Ascending aorta (tissue), 2 donors: ENCODE measurements around the gene SRY. TPM values are rescaled to one million over a fixed set of nuclear protein-coding genes. Genes with fewer than 3 reads are reported as not detected.

ENCODE experiments used
- DNase-seq, 2 donors: peaks; one replicate each; pipeline ENCODE4 v3.0.0-alpha.2; 2019; ENCODE audit warnings: low spot score in 2 of 2
- H3K27ac ChIP-seq, 2 donors: fragments of 200-600 bp; sonication (generic); one replicate each; pipeline ENCODE4 v1.5.1; 2016 to 2017; ENCODE audit warnings: mild to moderate bottlenecking in 1 of 2
- H3K27me3 ChIP-seq: fragments of 200-600 bp; sonication (generic); one replicate; pipeline ENCODE4 v1.5.1; 2017
- H3K36me3 ChIP-seq, 2 donors: fragments of 200-600 bp; sonication (generic); one replicate each; pipeline ENCODE4 v1.5.1; 2016
- H3K4me1 ChIP-seq, 2 donors: fragments of 200-600 bp; sonication (generic); one replicate each; pipeline ENCODE4 v1.5.1; 2016 to 2017; ENCODE audit warnings: mild to moderate bottlenecking in 1 of 2
- H3K4me3 ChIP-seq, 2 donors: fragments of 200-600 bp; sonication (generic); one replicate each; pipeline ENCODE4 v1.5.1; 2016 to 2017; ENCODE audit warnings: mild to moderate bottlenecking in 1 of 2
- H3K9me3 ChIP-seq, 2 donors: fragments of 200-600 bp; sonication (generic); one replicate each; pipeline ENCODE4 v1.5.1; 2016
- intact Hi-C: fragments of 100-400 bp; cut with DNase I; formaldehyde crosslinking; loops from one replicate; pipeline ENCODE4 v1.15.1; 2023
- total RNA-seq: library from RNA; depleted of rRNA; stranded (reverse); fragments of >200 nt; gene quantifications from one replicate; pipeline ENCODE4 v1.1.0, GENCODE V29; 2016
- TF ChIP-seq, protein P1 (sequence below), 3 experiments: fragments of 200-600 bp in 2 of 3; fragments of 450-650 bp in 1 of 3; sonication (generic) in 2 of 3; IDR thresholded peaks; one replicate each; pipeline ENCODE4 v1.5.1; 2016 to 2019; ENCODE audit warnings: antibody characterized with exemption in 3 of 3, mild to moderate bottlenecking in 1 of 3, moderate library complexity in 1 of 3

SRY gene
- total RNA-seq, 1 donor from 2014 or later: not detected

DNA sequence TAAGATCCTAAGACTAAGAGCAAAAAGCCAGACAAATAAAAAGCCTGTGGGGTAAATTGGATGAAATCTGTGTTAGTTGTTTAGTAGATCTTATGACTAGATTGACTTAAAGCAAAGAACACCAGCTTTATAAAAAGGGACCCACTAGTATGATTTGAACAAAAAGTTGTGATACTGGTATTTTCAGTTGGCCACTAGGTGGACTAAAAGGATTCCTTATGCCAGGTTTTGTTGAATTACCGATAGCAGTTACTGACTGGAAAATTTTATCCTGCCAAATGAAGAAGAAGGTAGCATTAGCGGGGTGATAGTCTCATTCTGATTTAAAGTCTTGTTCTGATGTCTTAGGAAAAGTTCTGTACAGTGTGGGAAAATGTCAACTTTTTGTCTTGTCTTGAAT lies 12.8 kb upstream of the SRY start:
- Histone ChIP-seq H3K4me1 (no peaks in the 10 kb centered on the region), H3K27me3 (no peaks in the 10 kb centered on the region), H3K4me3 (no peak overlapping the region), H3K36me3 (no peaks in the 10 kb centered on the region), H3K9me3 (no peaks in the 10 kb centered on the region), H3K27ac (no peak overlapping the region)
- intact Hi-C loops: no loop called here
- TF ChIP-seq, protein P1, sequence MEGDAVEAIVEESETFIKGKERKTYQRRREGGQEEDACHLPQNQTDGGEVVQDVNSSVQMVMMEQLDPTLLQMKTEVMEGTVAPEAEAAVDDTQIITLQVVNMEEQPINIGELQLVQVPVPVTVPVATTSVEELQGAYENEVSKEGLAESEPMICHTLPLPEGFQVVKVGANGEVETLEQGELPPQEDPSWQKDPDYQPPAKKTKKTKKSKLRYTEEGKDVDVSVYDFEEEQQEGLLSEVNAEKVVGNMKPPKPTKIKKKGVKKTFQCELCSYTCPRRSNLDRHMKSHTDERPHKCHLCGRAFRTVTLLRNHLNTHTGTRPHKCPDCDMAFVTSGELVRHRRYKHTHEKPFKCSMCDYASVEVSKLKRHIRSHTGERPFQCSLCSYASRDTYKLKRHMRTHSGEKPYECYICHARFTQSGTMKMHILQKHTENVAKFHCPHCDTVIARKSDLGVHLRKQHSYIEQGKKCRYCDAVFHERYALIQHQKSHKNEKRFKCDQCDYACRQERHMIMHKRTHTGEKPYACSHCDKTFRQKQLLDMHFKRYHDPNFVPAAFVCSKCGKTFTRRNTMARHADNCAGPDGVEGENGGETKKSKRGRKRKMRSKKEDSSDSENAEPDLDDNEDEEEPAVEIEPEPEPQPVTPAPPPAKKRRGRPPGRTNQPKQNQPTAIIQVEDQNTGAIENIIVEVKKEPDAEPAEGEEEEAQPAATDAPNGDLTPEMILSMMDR (IDR thresholded peaks at IDR 0.05): no peak
- DNase-seq: no peak

DNA sequence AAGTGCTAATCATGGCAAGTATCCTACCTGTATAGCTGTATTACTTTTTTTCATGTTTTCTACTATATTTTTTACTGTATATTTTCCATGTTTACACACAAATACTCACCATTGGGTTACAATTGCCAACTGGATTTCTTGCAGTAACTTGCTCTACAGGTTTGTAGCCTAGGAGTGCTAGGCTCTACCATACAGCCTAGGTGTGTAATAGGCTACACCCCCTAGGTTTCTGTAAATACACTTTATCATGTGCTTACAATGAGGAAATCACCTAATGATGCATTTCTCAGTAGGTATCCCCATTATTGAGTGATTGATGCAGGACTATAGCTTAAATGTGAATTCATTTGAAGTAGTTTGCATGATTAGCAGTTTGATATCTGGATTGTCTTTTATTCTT lies 10.5 kb upstream of the SRY start:
- TF ChIP-seq, protein P1 (IDR thresholded peaks at IDR 0.05): no peak
- intact Hi-C loops: no loop called here

DNA sequence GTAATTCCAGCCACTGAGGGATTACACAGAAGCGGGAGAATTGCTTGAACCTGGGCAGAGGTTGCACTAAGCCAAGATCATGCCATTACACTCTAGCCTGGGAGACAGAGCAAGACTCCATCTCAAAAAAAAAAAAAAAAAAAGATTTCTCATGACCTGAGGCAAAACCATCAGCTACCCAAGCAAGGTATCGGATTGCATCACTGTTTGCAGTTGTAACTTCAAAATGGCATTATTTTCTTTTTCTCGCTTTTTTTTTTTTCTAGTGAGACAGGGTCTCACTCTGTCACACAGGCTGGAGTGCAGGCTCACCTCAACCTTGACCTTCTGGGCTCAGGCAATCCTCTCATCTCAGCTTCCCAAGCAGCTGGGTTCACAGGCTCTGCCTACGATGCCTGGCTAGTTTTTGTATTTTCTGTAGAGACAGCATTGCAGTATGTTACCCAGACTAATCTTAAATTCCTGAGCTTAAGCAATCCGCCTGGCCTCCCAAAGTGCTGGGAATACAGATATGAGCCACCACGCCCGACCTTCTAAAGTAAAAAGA lies 9.6 kb upstream of the SRY start:
- Histone ChIP-seq H3K4me3 (no peak overlapping the region), H3K4me1 (no peaks in the 10 kb centered on the region), H3K36me3 (no peaks in the 10 kb centered on the region), H3K27me3 (no peaks in the 10 kb centered on the region), H3K9me3 (no peaks in the 10 kb centered on the region), H3K27ac (no peak overlapping the region)
- no peak for DNase-seq
- TF ChIP-seq, protein P1 (IDR thresholded peaks at IDR 0.05): no peak
- intact Hi-C loops: no loop called here

More for the DNA sequence above, 10.5 kb upstream of the SRY start:
- H3K36me3 ChIP-seq: no peaks in the 10 kb centered on the region
- H3K4me1 ChIP-seq: no peaks in the 10 kb centered on the region
- H3K27ac ChIP-seq: no peak overlapping the region
- no peak overlapping the region for H3K4me3 ChIP-seq
- DNase-seq: no peak
- no peaks in the 10 kb centered on the region for H3K9me3 ChIP-seq
- no peaks in the 10 kb centered on the region for H3K27me3 ChIP-seq

DNA sequence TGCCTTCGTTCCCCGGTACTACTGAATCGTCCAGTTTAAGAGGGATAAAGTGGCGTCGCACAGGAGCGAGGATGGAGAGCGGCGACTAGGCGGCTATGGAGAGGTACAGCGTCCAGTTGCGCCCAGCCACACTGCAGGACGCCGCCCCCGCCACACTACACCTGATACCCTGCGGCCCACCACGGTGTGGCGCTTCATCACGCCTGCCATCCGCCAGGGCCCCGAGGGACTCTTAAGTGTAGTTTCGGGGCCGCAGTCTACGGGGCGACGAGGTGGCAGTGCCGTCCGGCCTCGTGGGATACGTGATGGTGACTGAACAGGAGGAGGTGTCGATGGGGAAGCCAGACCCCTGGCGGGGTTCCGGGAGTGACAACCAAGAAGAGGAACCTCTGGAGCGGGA lies 2.3 kb upstream of the SRY start:
- H3K36me3 ChIP-seq: no peaks in the 10 kb centered on the region
- intact Hi-C loops: no loop called here
- no peaks in the 10 kb centered on the region for H3K9me3 ChIP-seq
- no peak overlapping the region for H3K27ac ChIP-seq
- no peaks in the 10 kb centered on the region for H3K4me1 ChIP-seq
- no peak overlapping the region for H3K4me3 ChIP-seq
- H3K27me3 ChIP-seq: no peaks in the 10 kb centered on the region
- DNase-seq: no peak
- TF ChIP-seq, protein P1 (IDR thresholded peaks at IDR 0.05): no peak

DNA sequence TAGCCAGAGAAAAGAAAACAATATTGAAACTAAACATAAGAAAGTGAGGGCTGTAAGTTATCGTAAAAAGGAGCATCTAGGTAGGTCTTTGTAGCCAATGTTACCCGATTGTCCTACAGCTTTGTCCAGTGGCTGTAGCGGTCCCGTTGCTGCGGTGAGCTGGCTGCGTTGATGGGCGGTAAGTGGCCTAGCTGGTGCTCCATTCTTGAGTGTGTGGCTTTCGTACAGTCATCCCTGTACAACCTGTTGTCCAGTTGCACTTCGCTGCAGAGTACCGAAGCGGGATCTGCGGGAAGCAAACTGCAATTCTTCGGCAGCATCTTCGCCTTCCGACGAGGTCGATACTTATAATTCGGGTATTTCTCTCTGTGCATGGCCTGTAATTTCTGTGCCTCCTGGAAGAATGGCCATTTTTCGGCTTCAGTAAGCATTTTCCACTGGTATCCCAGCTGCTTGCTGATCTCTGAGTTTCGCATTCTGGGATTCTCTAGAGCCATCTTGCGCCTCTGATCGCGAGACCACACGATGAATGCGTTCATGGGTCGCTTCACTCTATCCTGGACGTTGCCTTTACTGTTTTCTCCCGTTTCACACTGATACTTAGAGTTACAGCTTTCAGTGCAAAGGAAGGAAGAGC lies 488 bp downstream of the SRY start:
- TF ChIP-seq, protein P1 (IDR thresholded peaks at IDR 0.05): no peak
- H3K4me3 ChIP-seq: no peak overlapping the region

More for the DNA sequence above, 488 bp downstream of the SRY start:
- no peak for DNase-seq
- no peaks in the 10 kb centered on the region for H3K4me1 ChIP-seq
- intact Hi-C loops: no loop called here
- no peak overlapping the region for H3K27ac ChIP-seq
- no peaks in the 10 kb centered on the region for H3K36me3 ChIP-seq
- no peaks in the 10 kb centered on the region for H3K9me3 ChIP-seq
- H3K27me3 ChIP-seq: no peaks in the 10 kb centered on the region

Other genes with a start within 250 kb of the SRY start
- gene RPS4Y1, start 53.9 kb upstream of the SRY start, total RNA-seq: not detected
- not detected for gene ZFY, start 147.7 kb upstream of the SRY start, total RNA-seq